NCI-H2107 (cell line): ENCODE results near the gene FAM149A.
A peak's percentile ranks its signal among the peaks of the same experiment; 100 is the strongest.

Experiments used
- DNase-seq: peaks from one replicate; lab custom pipeline; 2025; lab: John Stamatoyannopoulos, UW

FAM149A gene

DNA sequence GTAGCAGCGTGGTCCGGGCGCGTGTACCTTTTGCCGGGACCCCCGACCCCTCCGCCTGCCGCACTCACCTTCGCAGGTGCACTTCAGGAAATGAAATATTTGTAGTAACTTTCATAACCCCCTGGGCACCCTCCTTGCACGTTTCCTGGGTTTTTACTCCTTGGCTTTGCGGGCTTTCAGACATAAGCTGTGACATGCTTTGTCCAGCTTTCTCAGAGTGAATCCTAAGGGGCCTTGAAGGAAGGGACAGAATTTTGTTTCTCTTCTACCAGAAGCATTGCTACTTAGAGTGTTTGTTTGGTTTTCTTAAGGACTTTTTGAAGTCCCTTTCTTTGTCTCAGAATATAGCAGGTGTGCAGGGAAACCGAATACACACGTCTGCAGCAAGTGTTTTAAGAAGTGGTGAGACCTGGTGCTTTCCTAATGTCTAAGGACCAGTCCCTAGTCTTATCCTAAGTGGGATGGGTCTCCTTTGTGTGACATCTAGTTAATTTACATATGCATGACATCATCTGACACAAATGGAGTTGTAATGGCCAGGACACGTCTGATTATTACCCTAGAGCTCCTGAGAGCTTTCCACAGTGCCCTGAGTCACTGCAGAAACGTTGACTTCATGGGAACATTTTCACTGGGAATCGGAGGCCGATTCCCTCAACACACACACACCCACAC, 1.3 kb downstream of the FAM149A start:
- no peak for DNase-seq

DNA sequence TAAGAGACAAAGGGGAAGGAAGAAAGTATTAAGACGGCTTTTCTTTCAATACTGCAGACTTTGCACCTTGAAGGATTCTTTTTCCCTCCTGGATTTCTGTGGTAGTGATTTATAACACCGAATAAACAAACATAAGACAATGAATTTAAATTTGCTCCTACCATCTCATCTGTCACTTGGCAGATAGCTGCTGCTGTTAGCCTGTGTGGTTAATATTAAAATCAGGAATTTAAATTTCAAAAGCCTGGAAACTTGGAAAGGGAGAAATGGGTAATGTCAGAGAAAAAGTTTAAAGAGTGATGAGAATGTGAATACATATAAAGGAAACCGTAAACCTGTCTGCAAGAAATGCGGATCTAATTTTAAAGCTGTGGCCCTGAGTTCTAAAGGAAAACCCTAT, 3.4 kb downstream of the FAM149A start:
- no peak for DNase-seq

DNA sequence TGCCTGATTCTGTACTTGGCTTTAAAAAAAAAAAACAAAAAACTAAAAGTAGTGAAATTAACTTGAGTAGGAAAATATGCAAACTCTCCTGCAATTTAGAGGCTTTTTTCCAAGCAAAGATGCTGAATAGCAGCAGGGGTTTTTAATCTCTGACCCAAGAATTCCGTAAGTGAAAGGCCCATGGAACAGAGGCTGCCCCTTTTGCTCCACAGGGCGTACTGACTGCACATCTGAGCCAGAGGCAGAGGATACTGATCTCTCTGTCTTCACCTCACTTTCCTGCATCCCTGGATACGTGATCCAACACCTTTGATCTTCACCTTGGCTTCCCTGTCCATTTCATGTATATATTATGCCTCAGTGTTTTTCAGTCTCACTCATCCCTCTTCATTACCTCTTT, 3.9 kb downstream of the FAM149A start:
- no peak for DNase-seq

DNA sequence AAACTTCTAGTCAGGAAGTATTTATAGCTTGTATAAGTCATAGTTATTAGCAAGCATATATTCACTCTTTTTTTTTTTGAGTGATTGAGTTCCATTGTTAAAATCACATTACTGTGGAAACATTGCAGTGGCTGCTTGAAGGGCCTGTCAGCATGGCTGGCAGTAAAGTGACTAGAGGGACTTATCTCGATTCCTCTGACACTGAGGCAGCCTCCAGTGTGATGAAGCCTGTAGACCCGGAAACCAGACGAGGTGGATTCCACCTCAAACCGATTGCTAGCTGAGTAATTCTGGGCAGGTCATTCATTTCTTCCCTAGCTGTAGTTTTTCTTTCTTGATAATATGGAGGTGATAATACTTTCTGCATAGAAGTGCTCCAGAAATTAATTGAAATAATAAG, 4.7 kb downstream of the FAM149A start:
- DNase-seq, result no peak

DNA sequence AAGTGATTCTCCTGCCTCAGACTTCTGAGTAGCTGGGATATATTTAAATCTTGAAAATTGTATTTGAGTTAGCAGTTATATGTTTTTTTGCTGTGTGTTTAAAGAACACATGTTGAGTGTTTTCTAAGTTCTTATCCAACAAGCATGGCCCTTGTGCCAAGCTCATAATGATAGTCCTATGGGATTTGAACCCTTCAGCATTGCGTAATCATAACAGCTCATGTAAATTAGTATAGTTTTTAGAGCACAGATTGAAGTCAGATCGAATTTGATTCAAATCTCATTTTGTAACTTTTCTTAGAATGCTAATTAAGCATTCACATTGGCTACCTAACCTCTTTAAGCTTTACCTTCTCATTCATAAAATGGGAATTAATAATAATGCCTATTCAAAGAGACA, 12.2 kb downstream of the FAM149A start:
- DNase-seq, result no peak

DNA sequence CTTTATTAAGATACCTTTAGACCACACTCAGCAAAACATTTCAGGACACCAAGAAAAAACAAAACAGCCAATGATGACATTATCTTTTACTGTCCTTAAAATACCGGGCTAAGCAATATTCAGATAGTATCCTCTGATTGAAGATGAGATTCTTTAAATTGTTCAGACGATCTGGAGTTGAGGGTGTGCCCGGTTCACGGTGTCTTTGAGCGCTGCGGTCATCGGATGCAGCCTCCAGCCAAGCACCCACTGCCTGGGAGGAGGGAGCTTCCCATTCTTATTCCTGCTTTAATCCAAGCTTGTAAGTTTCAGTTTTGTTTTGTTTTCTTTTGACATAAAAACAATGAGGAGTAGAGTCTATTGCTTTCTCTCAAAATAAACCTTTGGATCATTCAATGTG, 14.1 kb downstream of the FAM149A start:
- no peak for DNase-seq

DNA sequence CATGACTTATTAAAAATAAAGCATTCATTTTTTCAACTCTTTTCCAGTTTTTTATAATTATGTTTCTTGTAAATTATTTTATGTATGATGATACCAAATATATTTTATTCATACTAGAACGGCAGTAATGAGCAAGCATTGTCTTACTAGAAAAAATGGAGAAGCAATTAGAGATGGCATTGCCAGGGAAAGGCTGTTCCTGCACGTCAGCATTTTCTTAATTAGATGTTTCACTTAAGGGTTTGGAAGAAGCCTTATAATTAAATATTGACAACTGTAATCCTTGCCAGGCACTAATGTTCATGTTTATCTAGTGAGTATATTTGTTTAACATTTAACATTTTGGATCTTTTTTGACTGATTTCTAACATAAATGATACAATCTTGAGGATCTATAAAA, 16.6 kb downstream of the FAM149A start:
- DNase-seq, result no peak

DNA sequence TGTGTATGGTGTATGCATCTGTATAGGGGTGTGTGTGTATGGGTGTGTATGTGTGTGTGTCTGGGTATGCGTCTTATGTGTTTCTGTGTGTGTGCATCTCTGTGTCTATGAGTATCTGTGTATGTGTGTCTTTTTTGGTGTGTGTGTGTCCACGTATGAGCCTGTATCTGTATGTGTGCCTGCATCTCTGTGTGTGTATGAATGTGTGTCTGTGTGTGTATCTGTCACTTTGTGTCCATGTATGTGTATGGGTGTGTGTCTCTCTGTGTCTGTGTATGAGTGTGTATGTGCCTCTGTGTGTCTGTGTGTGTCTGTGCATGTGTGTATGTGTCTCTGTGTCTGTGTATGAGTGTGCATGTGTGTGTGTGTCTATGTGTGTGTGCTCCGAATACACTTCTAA, 24.3 kb downstream of the FAM149A start:
- no peak for DNase-seq

DNA sequence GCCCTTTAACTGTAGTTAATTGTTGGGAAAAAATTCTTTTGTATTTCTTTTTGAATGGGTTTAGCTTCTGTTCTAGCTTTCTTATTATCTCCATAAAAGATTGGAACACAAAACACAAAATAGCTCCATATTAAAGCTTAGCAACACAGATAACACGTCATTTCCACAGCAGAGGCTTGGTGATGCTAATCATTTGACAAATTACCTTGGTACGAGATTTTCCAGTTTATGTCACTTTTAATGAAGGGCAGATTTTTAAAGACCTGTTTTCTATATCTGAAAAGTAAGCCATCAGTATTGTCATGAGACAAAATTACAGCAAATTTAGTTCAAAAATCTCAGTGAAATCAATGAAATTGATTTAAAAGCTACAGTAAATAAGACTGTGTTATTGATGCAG, 27.4 kb downstream of the FAM149A start:
- DNase-seq, result no peak

DNA sequence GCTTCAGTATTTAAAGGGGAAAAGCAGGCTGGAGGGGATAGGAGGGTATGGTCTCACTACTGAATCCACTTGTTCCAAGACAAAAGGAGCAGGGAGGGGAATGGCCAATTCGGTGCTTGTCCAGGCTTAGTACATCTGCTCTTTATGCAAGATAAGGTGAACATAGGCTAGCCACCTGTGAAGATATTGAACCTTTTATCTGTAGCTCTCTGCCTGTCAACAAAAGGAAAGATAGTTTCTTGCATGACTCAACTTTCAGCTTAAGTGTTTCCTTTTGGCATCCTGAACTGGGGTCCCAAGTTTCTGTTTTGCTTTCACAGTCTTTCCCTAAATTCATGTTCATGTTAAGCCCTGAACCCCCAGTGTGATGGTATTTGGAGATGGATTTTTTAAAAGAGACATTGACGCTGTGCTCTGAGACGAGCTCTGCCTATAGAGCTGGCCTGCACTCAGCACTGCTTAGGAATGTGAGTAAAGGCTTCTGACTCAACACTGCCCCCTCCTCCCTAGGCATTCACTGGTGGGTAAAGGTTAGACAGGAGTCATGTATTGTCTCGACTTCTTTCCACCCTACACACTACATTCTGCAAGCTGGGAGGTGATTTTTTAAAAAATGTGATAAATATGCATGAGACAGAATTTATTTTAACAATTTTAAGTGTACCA, 28.2 kb downstream of the FAM149A start:
- DNase-seq, result no peak

DNA sequence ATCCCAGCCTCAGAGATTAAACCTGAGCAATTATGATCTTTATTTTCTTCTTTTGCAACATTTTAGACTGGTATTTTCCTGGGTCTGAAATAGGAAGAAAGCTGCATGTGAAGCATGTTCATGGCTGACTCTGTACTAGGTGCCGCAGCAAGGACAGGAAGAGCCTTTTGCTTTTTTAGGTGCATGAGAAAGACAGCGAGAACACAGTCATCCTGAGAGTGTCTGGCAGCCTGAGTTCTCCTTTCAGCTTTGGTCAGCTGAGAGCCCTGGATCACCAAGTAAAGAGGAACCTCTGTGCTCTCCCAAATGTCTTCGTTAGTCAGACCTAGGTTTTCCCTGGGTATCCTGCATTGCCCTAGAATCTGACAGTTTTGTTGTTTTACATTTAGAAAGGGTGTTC, 29.8 kb downstream of the FAM149A start:
- DNase-seq, result no peak

DNA sequence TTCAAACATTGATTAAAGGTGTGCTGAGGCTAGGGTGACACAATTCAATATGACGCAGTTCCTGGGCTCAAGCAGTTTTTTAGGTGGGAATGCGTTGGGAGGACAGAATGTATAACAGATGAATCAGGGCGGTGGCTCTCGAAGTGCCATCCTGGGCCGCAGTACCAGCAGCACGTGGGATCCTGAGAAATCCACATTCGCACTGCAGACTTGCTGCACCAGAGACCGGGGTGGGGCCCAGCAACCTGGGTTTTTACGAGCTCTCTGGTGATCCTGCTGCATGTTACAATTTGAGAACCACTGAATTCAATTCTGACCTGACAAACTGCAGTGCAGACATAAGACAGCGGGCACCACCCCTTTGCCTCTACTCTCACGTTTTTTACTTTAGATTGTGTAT, 30.4 kb downstream of the FAM149A start:
- no peak for DNase-seq

DNA sequence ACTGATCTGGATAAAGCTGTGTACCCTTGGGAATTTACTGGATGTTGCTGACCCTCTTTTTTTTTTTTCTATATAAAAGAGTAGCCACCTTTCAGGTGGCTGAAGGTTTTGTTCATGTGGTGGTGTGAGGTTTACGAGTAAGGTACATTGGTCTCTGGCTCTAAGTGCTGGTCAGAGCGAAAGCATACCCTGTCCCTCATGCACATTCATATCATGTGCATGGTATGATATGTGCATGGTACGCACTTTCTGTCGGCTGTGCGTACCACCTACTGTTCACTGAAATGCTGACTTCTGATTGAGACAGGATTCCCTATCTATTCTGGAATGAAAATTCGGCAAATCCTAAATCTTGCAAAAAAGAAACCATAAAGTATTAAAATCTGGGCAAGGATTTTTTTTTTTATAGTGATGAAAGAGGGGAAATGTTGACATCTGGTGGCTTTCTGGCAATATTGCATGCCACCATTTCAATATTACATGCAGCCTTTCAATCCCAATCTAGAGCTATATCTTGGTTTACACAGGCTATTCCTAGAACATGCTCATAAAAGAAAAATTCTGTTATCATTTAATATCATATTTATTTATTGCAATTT, 32.8 kb downstream of the FAM149A start:
- DNase-seq, result no peak

DNA sequence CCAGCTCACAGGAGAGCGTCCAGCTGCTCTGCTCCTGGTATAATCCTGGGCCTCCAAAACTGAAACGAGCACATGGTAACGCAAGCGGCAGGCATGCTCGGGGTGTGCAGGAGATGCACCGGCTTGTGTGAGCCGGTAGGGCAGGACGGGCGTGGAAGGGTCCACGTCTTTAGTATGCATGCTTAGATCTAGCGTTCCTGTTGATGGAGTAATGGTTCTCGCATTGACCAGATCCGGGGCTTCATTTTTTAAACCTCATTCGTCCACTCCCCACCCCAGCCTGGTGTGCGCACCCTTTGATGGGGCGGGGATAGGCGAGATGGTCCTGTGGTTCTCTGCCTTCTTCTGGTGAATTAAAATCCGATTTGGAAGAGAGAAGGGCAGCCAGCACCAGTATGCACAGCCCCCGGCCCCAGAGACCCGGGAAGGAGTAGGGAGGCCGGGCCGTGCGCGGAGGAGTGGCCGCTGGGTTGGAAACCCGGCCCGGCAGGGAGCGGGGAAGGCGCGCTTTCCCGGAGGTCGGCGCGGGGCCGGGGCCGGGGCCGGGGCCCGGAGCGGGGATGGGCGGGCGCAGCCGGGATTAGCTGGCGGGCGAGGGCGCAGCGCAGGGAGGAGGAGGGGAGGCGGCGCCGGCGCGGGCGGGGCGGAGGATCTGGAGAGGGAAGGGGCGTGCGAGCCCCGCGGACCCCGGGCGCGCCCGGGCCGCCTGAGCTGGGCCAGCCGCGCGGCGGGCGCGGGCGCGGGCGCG, 39.9 kb downstream of the FAM149A start:
- DNase-seq, result no peak

DNA sequence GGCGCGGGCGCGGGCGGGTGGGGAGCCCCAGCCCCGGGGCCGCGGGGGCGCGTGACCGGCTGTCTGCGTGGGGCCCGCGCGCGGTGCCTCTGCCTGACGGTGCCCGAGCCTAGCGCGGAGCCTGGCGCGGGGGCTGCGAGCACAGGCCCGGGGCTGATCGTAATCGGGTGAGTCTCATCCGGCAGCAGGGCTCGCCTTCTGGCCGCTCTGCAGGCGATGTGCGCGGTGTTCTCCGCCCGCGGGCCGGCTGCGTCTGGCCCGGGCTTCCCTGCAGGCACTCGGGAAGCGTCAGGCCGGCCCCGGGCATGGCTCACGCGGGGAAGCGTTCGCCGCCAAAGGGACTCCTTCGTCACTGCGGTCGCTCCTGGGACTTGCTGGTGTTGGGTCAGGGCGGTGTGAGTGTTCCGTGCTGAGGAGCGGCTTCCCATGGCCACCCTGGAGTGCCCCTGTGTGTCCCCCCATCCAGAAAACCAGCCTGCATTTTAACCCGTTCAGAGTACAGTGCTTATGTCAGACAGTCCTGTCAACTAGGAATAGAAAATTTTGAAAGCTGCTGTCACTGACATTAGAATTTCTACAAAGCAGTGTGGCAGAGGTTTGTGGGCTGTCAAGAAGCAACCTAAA, 40.6 kb downstream of the FAM149A start:
- DNase-seq, result peak; percentile 4

DNA sequence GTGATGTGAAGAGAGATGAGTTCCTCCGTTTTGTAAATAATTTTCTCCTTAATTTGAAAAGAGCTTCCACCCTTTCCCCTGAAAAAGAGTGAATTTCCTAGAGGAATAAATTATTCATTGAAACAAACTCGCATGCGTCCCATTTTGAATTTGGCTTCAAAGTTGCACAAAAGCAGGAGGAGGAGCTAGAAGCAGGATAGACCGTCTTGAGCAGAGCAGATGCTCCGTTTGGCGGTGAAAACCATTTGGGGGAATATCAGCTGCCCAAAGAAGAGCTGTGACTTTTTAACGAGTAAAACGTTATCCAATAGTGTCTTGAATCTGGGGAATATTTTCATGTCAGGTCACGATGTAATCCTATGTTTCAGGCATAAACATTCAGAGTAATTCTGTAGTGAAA, 42.0 kb downstream of the FAM149A start:
- DNase-seq, result no peak

DNA sequence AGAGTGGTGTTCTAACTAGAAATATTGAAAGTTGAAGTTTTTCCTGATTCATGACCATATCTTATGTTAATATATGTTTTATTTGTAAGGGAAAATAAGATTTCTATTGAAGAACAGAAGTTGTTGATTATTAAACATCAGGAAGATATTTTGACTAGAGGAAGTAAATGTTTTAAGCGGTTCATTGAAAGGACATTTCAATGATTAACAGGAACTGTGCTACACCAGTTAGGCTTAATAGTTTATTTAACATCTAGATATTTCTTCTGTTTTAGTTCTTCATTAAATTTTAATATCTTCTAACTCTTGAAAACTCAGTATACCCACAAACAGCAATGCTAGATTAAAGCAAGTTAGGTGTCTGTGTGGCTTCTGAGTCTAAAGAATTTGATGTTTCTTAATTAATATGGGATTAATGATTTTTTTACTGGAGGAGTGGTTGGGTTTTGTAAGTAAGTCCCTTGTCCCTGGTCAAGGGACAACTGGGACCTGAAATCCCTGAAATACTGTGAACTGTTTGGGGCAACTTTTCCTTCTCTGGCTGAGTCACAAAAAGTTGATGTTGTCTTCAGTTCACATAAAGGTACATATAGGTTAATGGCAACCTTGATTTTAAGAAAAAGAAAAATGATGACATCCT, 44.0 kb downstream of the FAM149A start:
- DNase-seq, result no peak

DNA sequence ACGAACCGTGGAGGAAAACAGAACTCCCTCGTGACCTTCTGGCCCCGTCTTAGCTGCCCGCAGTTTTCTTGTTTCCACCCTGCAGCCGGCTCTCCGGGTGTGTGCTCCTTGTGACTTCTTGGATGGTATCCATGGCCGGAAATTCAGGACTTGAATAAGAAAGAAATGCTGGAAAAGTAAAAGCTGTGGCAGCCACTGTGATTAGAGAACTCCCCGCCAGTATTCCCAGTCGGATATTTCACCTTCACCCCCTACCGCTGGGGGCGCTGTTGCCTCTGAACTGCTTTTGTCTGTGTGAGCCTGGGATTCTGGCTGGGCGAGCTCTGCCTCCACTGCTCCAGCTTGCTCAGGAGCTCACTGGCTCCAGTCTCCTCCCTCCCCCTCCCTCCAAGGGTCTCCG, 45.4 kb downstream of the FAM149A start:
- no peak for DNase-seq

DNA sequence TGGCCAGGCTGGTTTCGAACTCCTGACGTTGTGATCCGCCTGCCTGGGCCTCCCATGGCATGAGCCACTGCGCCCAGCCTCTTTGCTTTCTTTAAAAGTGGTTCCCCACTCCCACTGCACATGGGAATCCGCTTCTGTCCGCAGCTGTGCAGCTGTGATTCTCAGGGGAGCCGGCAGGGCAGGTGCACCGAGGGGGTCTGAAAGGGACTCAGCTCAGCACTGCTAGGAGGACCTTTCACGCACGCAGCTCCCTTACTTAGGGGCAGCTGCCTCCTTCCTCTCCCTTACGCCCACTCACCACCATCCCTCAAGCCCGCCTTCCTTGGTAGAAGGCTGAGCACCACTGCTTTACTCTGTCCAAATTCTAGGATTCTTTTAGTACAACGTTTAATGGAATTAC, 46.4 kb downstream of the FAM149A start:
- no peak for DNase-seq

DNA sequence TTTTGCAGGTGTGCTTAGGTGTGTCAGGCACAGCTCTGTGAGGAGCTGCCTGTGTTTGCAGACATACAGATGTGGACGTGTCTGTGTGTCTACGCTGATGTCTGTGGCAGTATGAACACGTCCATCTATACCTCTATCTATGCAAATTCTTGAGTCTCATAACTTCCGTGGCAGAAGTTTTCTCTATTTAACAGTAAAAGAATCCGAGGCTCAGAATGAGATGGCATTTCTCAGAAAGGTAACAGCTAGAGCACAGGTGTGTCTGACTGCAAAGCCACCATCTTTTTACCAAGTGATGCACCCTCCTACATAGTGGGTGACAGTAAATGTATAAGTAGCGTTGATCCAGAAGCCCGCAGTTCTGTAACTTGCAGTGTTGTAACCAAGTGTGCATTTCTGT, 47.0 kb downstream of the FAM149A start:
- DNase-seq, result no peak

DNA sequence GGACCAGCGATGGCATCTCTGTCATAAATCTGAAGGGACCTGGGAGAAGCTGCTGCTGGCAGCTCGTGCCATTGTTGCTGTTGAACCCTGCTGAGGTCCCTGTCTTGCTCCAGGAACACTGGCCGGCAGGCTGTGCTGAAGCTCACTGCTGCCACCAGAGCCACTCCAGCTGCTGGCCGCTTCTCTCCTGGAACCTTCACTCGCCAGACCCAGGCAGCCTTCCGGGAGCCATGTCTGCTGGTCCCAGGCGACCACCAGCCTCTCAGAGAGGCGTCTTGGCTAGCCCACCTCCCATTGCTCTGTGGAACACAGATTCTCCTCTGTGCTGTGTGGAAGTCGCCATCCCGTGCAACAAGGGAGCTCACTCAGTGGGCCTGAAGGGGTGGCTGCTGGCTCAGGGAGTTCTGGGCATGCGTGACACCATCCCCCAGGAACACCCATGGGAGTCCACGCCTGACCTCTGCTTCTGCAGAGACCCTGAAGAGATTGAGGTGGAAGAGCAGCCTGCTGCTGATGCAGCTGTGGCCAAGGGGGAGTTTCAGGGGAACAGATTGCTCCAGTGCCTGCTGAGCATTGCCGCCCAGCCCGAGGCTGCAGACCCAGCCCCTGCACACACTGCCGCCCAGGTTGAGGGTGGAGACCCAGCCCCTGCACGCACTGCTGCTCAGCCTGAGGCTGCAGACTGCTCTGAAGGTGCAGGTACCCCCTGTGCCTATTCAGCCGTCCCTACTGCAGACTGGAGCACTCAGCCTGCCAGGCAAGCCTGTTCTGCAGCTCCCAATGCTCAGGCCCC, 53.7 kb downstream of the FAM149A start:
- no peak for DNase-seq
